Measurements from ENCODE around the gene PLA1A. TPM values are rescaled to one million over a fixed set of nuclear protein-coding genes. Genes with fewer than 3 reads are reported as not detected.

PLA1A gene
- total RNA-seq, 1 experiment from 2014 or later: not detected

- H2AFZ ChIP-seq: no peak overlapping the region
- H3K27me3 ChIP-seq (ENCODE audit: insufficient read depth, low read depth): no peaks in the 10 kb centered on the region
- no peak overlapping the region for H3K27ac ChIP-seq
- no peaks in the 10 kb centered on the region for H4K20me1 ChIP-seq (ENCODE audit: insufficient read depth)
- H3F3A ChIP-seq (ENCODE audit: insufficient read depth, low read depth): 0 out of 2 replicates have a peak, but pooled peaks cover 9% of the 10 kb centered on the region
- DNase-seq: no peak
- BruUV-seq (replicated peaks): no TSS peak
- H3K9me2 ChIP-seq (ENCODE audit: insufficient read depth): no peaks in the 10 kb centered on the region; the same call in 1 of the 2 replicates
- no peaks in the 10 kb centered on the region for H3K9me3 ChIP-seq (ENCODE audit: insufficient read depth, low read depth)
- no peak overlapping the region for H3K4me2 ChIP-seq
- ChIA-PET POLR2A (ENCODE audit: unreplicated experiment) (no interaction called here), CTCF (no interaction called here)
- no peak overlapping the region for H3K4me3 ChIP-seq
- intact Hi-C loops (cut with micrococcal nuclease; ENCODE audit: unreplicated experiment): no loop called here
- no peaks in the 10 kb centered on the region for H3K36me3 ChIP-seq (ENCODE audit: low read depth)
- no peaks in the 10 kb centered on the region for H3K79me2 ChIP-seq (ENCODE audit: low read depth)
- TF ChIP-seq EZH2 (IDR thresholded peaks at IDR 0.05; ENCODE audit: low read depth): no peak
- TF ChIP-seq CTCF (conservative IDR thresholded peaks at IDR 0.05): no peak
- peaks cover 36% of the 10 kb centered on the region for H3K4me1 ChIP-seq (replicated peaks; ENCODE audit: insufficient read depth)
Measured at GRCh38 chr3:119632829-119633228, 35.1 kb downstream of the PLA1A start.

- BruUV-seq (replicated peaks): no TSS peak
Measured at GRCh38 chr3:119635719-119636118, 38.0 kb downstream of the PLA1A start.

GRCh38 chr3:119636249-119636648 is 38.6 kb downstream of the PLA1A start:
- Histone ChIP-seq H3K4me2 (no peak overlapping the region), H4K20me1 (ENCODE audit: insufficient read depth) (no peaks in the 10 kb centered on the region), H3K9me3 (ENCODE audit: insufficient read depth, low read depth) (no peaks in the 10 kb centered on the region), H3K27ac (no peak overlapping the region), H3K36me3 (ENCODE audit: low read depth) (no peaks in the 10 kb centered on the region), H2AFZ (no peak overlapping the region), H3K9me2 (ENCODE audit: insufficient read depth) (no peaks in the 10 kb centered on the region; the same call in 1 of the 2 replicates), H3K79me2 (ENCODE audit: low read depth) (no peaks in the 10 kb centered on the region), H3K27me3 (ENCODE audit: insufficient read depth, low read depth) (no peaks in the 10 kb centered on the region), H3K4me1 (replicated peaks; ENCODE audit: insufficient read depth) (peaks cover 10% of the 10 kb centered on the region), H3K4me3 (no peak overlapping the region), H3F3A (ENCODE audit: insufficient read depth, low read depth) (no peaks in the 10 kb centered on the region)
- no TSS peak for BruUV-seq (replicated peaks)
- intact Hi-C loops (cut with micrococcal nuclease; ENCODE audit: unreplicated experiment): no loop called here
- no peak for DNase-seq
- ChIA-PET CTCF (no interaction called here), POLR2A (ENCODE audit: unreplicated experiment) (no interaction called here)
- TF ChIP-seq EZH2 (IDR thresholded peaks at IDR 0.05; ENCODE audit: low read depth) (no peak), CTCF (conservative IDR thresholded peaks at IDR 0.05) (no peak)

More at GRCh38 chr3:119635719-119636118, 38.0 kb downstream of the PLA1A start:
- no peak for TF ChIP-seq EZH2 (IDR thresholded peaks at IDR 0.05; ENCODE audit: low read depth)
- no peak for TF ChIP-seq CTCF (conservative IDR thresholded peaks at IDR 0.05)
- POLR2A ChIA-PET (ENCODE audit: unreplicated experiment): no interaction called here
- CTCF ChIA-PET: no interaction called here
- H3K36me3 ChIP-seq (ENCODE audit: low read depth): no peaks in the 10 kb centered on the region
- H3K27ac ChIP-seq: no peak overlapping the region
- DNase-seq: no peak
- H3K4me2 ChIP-seq: no peak overlapping the region
- no peaks in the 10 kb centered on the region for H3K9me3 ChIP-seq (ENCODE audit: insufficient read depth, low read depth)
- H3F3A ChIP-seq (ENCODE audit: insufficient read depth, low read depth): no peaks in the 10 kb centered on the region
- intact Hi-C loops (cut with micrococcal nuclease; ENCODE audit: unreplicated experiment): no loop called here
- no peak overlapping the region for H2AFZ ChIP-seq
- H4K20me1 ChIP-seq (ENCODE audit: insufficient read depth): no peaks in the 10 kb centered on the region
- no peaks in the 10 kb centered on the region; the same call in 1 of the 2 replicates for H3K9me2 ChIP-seq (ENCODE audit: insufficient read depth)
- H3K4me1 ChIP-seq (replicated peaks; ENCODE audit: insufficient read depth): peaks cover 15% of the 10 kb centered on the region
- H3K4me3 ChIP-seq: no peak overlapping the region
- no peaks in the 10 kb centered on the region for H3K27me3 ChIP-seq (ENCODE audit: insufficient read depth, low read depth)
- no peaks in the 10 kb centered on the region for H3K79me2 ChIP-seq (ENCODE audit: low read depth)

Measured in PC-9 (cell line).